ENCODE results near the gene OR52J3. TPM values are rescaled to one million over a fixed set of nuclear protein-coding genes. Genes with fewer than 3 reads are reported as not detected.

The OR52J3 gene
- total RNA-seq, 1 experiment from 2014 or later, result not detected

DNA sequence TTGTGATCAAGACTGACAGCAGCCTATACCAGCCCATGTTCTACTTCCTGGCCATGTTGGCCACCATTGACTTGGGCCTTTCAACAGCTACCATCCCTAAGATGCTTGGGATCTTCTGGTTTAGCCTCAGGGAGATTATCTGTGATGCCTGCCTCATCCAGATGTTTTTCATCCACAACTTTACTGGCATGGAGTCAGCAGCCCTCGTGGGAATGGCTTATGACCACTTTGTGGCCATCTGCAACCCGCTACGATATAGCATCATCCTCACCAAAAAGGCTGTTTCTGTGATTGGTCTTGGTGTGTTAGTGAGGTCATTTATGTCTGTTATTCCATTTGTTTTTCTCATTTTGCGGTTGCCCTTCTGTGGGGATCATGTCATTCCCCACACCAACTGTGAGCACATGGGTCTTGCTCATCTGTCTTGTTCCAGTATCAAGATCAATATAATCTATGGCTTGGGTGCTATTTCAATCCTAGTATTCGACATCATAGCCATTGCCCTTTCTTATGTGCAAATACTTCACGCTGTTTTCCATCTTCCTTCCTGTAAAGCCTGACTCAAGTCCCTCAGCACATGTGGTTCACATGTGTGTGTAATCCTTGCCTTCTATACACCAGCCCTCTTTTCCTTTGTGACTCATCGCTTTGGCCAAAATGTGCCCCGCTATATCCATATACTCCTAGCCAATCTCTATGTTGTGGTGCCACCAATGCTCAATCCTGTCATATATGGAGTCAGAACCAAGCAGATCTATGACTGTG is 46.7 kb downstream of the OR52J3 start:
- DNase-seq (ENCODE audit: low spot score), result no peak

DNA sequence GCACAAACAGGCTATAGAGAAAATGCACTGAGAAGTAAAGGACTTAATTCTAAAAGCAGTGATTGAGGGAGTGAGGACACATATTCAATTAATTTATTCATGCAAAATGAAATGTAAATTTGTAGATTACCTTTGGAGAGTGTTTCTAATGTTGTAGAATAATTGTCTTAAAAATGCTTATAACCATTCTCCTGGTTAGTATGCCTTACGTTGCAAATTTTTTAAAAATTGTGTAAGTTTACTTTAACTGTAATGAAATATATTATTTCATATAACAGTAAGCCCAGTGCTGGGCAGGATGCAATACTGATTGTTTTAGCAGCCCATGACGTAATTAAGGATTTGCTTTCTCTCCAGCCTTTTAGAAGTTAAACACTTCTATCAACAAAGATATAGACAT is 49.7 kb downstream of the OR52J3 start:
- no peak for DNase-seq (ENCODE audit: low spot score)

Other genes with a start within 250 kb of the OR52J3 start
- gene OR52R1, start 242.1 kb upstream of the OR52J3 start, total RNA-seq (2014; rRNA removed; shearing (Covaris generic)), result not detected in 2 replicates
- gene OR51F2, start 225.2 kb upstream of the OR52J3 start, total RNA-seq (2014; rRNA removed; shearing (Covaris generic)), result not detected in 2 replicates
- gene OR51S1, start 197.3 kb upstream of the OR52J3 start, total RNA-seq (2014; rRNA removed; shearing (Covaris generic)), result not detected in 2 replicates
- gene OR51T1, start 164.6 kb upstream of the OR52J3 start, total RNA-seq (2014; rRNA removed; shearing (Covaris generic)), result not detected in 2 replicates
- not detected in 2 replicates for gene OR51A7, start 142.7 kb upstream of the OR52J3 start, total RNA-seq (2014; rRNA removed; shearing (Covaris generic))
- 0.50 TPM in 1 of 2 replicates, not detected in the other for gene OR51G2, start 127.2 kb upstream of the OR52J3 start, total RNA-seq (2014; rRNA removed; shearing (Covaris generic))
- not detected in 2 replicates for gene OR51G1, start 122.2 kb upstream of the OR52J3 start, total RNA-seq (2014; rRNA removed; shearing (Covaris generic))
- gene OR51A4, start 98.9 kb upstream of the OR52J3 start, total RNA-seq (2014; rRNA removed; shearing (Covaris generic)), result not detected in 2 replicates
- not detected in 2 replicates for gene OR51A2, start 90.8 kb upstream of the OR52J3 start, total RNA-seq (2014; rRNA removed; shearing (Covaris generic))
- gene OR51L1, start 51.7 kb upstream of the OR52J3 start, total RNA-seq (2014; rRNA removed; shearing (Covaris generic)), result not detected in 2 replicates
- not detected in 2 replicates for gene OR52E2, start 13.1 kb downstream of the OR52J3 start, total RNA-seq (2014; rRNA removed; shearing (Covaris generic))
- not detected in 2 replicates for gene OR52E1, start 23.0 kb downstream of the OR52J3 start, total RNA-seq (2014; rRNA removed; shearing (Covaris generic))
- gene OR52A5, start 91.8 kb downstream of the OR52J3 start, total RNA-seq (2014; rRNA removed; shearing (Covaris generic)), result not detected in 2 replicates
- gene OR52A1, start 108.2 kb downstream of the OR52J3 start, total RNA-seq (2014; rRNA removed; shearing (Covaris generic)), result not detected in 2 replicates
- gene OR51V1, start 154.2 kb downstream of the OR52J3 start, total RNA-seq (2014; rRNA removed; shearing (Covaris generic)), result not detected in 2 replicates
- gene HBB, start 180.5 kb downstream of the OR52J3 start, total RNA-seq (2014; rRNA removed; shearing (Covaris generic)), result not detected in 2 replicates
- gene HBD, start 188.0 kb downstream of the OR52J3 start, total RNA-seq (2014; rRNA removed; shearing (Covaris generic)), result not detected in 2 replicates
- gene HBG1, start 203.3 kb downstream of the OR52J3 start, total RNA-seq (2014; rRNA removed; shearing (Covaris generic)), result not detected in 2 replicates
- gene HBG2, start 208.3 kb downstream of the OR52J3 start, total RNA-seq (2014; rRNA removed; shearing (Covaris generic)), result 1.1 and 1.6 TPM in 2 replicates
- 25.6 and 49.9 TPM in 2 replicates for gene HBE1, start 223.4 kb downstream of the OR52J3 start, total RNA-seq (2014; rRNA removed; shearing (Covaris generic))

All from A172 (cell line).